PFSK-1 (cell line): Measurements from ENCODE around the gene ARFIP2.

Source experiments
- POLR2AphosphoS5 ChIP-seq: IDR thresholded peaks from 2 replicates; pipeline ENCODE4 v1.6.1; 2012; ENCODE audit warnings: low read depth, mild to moderate bottlenecking, control low read depth, low read length, moderate library complexity
- SIN3A ChIP-seq: IDR thresholded peaks from 2 replicates; pipeline ENCODE4 v1.6.1; 2012; ENCODE audit warnings: mild to moderate bottlenecking, low read length, moderate library complexity, borderline replicate concordance; ENCODE audit not compliant: insufficient read depth
- TAF1 ChIP-seq: IDR thresholded peaks from 2 replicates; pipeline ENCODE4 v1.6.1; 2012; ENCODE audit warnings: low read length, control low read depth, borderline replicate concordance; ENCODE audit not compliant: insufficient read depth
- TF ChIP-seq, protein P1 (sequence below), 2 experiments: IDR thresholded peaks; 2 replicates each; pipeline versions ENCODE4 v1.6.1 to v1.8.0; 2011 to 2012; ENCODE audit warnings: low read depth in 2 of 2, low read length in 2 of 2, control low read depth in 1 of 2, inconsistent platforms in 1 of 2, mild to moderate bottlenecking in 1 of 2, moderate library complexity in 1 of 2; ENCODE audit not compliant: insufficient read depth in 1 of 2

DNA sequence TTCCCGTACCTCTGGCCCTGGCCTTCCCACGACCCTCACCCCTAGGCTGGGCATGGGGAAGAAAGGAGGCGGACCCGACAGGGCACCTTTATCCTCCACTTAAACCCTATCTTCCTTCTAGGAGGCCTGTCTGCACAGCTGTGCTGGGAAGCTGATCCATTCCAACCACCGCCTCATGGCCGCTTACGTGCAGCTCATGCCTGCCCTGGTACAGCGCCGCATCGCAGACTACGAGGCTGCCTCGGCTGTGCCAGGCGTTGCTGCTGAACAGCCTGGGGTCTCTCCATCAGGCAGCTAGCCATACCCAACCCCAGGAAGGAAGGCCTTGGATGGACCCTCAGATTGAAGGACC, 769 bp upstream of the ARFIP2 start:
- TF ChIP-seq SIN3A (no peak), POLR2AphosphoS5 (no peak), TAF1 (no peak)
- TF ChIP-seq, protein P1, sequence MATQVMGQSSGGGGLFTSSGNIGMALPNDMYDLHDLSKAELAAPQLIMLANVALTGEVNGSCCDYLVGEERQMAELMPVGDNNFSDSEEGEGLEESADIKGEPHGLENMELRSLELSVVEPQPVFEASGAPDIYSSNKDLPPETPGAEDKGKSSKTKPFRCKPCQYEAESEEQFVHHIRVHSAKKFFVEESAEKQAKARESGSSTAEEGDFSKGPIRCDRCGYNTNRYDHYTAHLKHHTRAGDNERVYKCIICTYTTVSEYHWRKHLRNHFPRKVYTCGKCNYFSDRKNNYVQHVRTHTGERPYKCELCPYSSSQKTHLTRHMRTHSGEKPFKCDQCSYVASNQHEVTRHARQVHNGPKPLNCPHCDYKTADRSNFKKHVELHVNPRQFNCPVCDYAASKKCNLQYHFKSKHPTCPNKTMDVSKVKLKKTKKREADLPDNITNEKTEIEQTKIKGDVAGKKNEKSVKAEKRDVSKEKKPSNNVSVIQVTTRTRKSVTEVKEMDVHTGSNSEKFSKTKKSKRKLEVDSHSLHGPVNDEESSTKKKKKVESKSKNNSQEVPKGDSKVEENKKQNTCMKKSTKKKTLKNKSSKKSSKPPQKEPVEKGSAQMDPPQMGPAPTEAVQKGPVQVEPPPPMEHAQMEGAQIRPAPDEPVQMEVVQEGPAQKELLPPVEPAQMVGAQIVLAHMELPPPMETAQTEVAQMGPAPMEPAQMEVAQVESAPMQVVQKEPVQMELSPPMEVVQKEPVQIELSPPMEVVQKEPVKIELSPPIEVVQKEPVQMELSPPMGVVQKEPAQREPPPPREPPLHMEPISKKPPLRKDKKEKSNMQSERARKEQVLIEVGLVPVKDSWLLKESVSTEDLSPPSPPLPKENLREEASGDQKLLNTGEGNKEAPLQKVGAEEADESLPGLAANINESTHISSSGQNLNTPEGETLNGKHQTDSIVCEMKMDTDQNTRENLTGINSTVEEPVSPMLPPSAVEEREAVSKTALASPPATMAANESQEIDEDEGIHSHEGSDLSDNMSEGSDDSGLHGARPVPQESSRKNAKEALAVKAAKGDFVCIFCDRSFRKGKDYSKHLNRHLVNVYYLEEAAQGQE (IDR thresholded peaks at IDR 0.05; ENCODE audit: insufficient read depth in 1 of 2, low read depth in 2 of 2, low read length in 2 of 2), result no peak
